ENCODE data around the gene ELF1.
A peak's percentile ranks its signal among the peaks of the same experiment; 100 is the strongest.

GRCh38 chr13:41019011-41019487 lies at the start of gene ELF1:
- TF ChIP-seq POLR2A (IDR thresholded peaks at IDR 0.05; ENCODE audit: low read depth, low read length): peak; percentile 76
- peak; percentile 100 for TF ChIP-seq SPI1 (IDR thresholded peaks at IDR 0.05; ENCODE audit: low read depth, low read length)
- TF ChIP-seq POLR2AphosphoS5 (IDR thresholded peaks at IDR 0.05; ENCODE audit: low read depth, low read length): peak; percentile 81; the same call in 1 of the 2 replicates
